WERI-Rb-1 (cell line): ENCODE measurements around the gene STYXL1.
A peak's percentile ranks its signal among the peaks of the same experiment; 100 is the strongest.
"Not testable (repeated sequence)": the region's sequence is repeated elsewhere in the genome, so short reads cannot be mapped to it uniquely, and the experiment has no call there.

Experiments used
- DNase-seq: peaks from one replicate; pipeline ENCODE4 v3.0.0-alpha.2; 2020
- H3K27ac ChIP-seq: fragments of 250-450 bp; sonication (Bioruptor Pico); 2 replicates; pipeline ENCODE4 v1.5.1; 2020; ENCODE audit warnings: mild to moderate bottlenecking, moderate library complexity
- H3K27me3 ChIP-seq: fragments of 250-450 bp; sonication (Bioruptor Pico); 2 replicates; pipeline ENCODE4 v1.5.1; 2021; ENCODE audit warnings: mild to moderate bottlenecking, low read depth, moderate library complexity; ENCODE audit not compliant: insufficient read depth, severe bottlenecking
- H3K36me3 ChIP-seq: fragments of 250-450 bp; sonication (Bioruptor Pico); 2 replicates; pipeline ENCODE4 v1.5.1; 2020; ENCODE audit warnings: mild to moderate bottlenecking, moderate library complexity
- H3K4me3 ChIP-seq: 2 replicates; pipeline ENCODE4 v1.5.1; 2011; ENCODE audit warnings: low read depth, mild to moderate bottlenecking, control low read depth, low read length
- H3K9me3 ChIP-seq: fragments of 250-450 bp; sonication (Bioruptor Pico); 2 replicates; pipeline ENCODE4 v1.5.1; 2021; ENCODE audit warnings: mild to moderate bottlenecking, moderate library complexity; ENCODE audit not compliant: severe bottlenecking
- CTCF ChIP-seq: IDR thresholded peaks from 2 replicates; pipeline ENCODE4 v1.5.1; 2011; ENCODE audit warnings: low read depth, mild to moderate bottlenecking, control low read depth, inconsistent platforms, low read length

Gene STYXL1

GRCh38 chr7:76047811-76048667 is at the start of gene STYXL1, which contains the start of gene MDH2:
Gene STYXL1 (minus strand): TSS chr7:76048000. CDS start chr7:76030523, 17,477 bp downstream.
Gene MDH2 (plus strand): TSS chr7:76048106. CDS start chr7:76048161, 55 bp downstream.
- peak within 1 kb of the TSS; percentile 100 for H3K4me3 ChIP-seq
- no peaks in the 10 kb centered on the region for H3K9me3 ChIP-seq
- peak within 1 kb of the TSS; percentile 93 for H3K27ac ChIP-seq
- TF ChIP-seq CTCF = no peak
- H3K27me3 ChIP-seq = no peaks in the 10 kb centered on the region
- H3K36me3 ChIP-seq = peaks cover 30% of the 10 kb centered on the region
- DNase-seq = peak; percentile 93

GRCh38 chr7:76095908-76096307 is 48.1 kb upstream of the STYXL1 start:
- Histone ChIP-seq H3K4me3 (no peak overlapping the region), H3K27ac (no peak overlapping the region), H3K27me3 (no peaks in the 10 kb centered on the region), H3K36me3 (no peaks in the 10 kb centered on the region), H3K9me3 (no peaks in the 10 kb centered on the region)
- DNase-seq = no peak
- no peak for TF ChIP-seq CTCF

- not testable (repeated sequence) for H3K27ac ChIP-seq, H3K36me3 ChIP-seq, H3K27me3 ChIP-seq, H3K9me3 ChIP-seq, H3K4me3 ChIP-seq, DNase-seq
Measured at GRCh38 chr7:76094326-76094725, 46.5 kb upstream of the STYXL1 start.

GRCh38 chr7:76093531-76093930 is 45.7 kb upstream of the STYXL1 start:
- not testable (repeated sequence) for H3K27me3 ChIP-seq, DNase-seq, H3K27ac ChIP-seq, H3K9me3 ChIP-seq, H3K36me3 ChIP-seq, H3K4me3 ChIP-seq

GRCh38 chr7:76091506-76091905 is 43.7 kb upstream of the STYXL1 start:
- H3K4me3 ChIP-seq = no peak overlapping the region
- H3K36me3 ChIP-seq = no peaks in the 10 kb centered on the region
- no peak for DNase-seq
- no peak for TF ChIP-seq CTCF
- no peaks in the 10 kb centered on the region for H3K27me3 ChIP-seq
- H3K9me3 ChIP-seq = no peaks in the 10 kb centered on the region
- no peak overlapping the region for H3K27ac ChIP-seq

- no peak overlapping the region for H3K27ac ChIP-seq
- DNase-seq = no peak
- TF ChIP-seq CTCF = no peak
Measured at GRCh38 chr7:76089865-76090475, 42.2 kb upstream of the STYXL1 start.

GRCh38 chr7:76087362-76087791 is 39.6 kb upstream of the STYXL1 start:
- not testable (repeated sequence) for H3K4me3 ChIP-seq, DNase-seq, H3K27ac ChIP-seq, H3K9me3 ChIP-seq, H3K27me3 ChIP-seq, H3K36me3 ChIP-seq

More at GRCh38 chr7:76089865-76090475, 42.2 kb upstream of the STYXL1 start:
- H3K4me3 ChIP-seq = no peak overlapping the region
- no peaks in the 10 kb centered on the region for H3K9me3 ChIP-seq
- no peaks in the 10 kb centered on the region for H3K27me3 ChIP-seq
- no peaks in the 10 kb centered on the region for H3K36me3 ChIP-seq
